ENCODE data around the gene ADAMTSL3.

ADAMTSL3 gene

GRCh38 chr15:83769411-83769999 is 115.6 kb downstream of the ADAMTSL3 start:
- DNase-seq (no peak), ATAC-seq (replicated peaks) (no peak)
- no peaks in the 10 kb centered on the region for H3K36me3 Mint-ChIP-seq
- peaks cover 0 to 2% of the 10 kb centered on the region in 2 donors for H3K9me3 Mint-ChIP-seq
- no peak overlapping the region for H3K27ac Mint-ChIP-seq
- H3K27me3 Mint-ChIP-seq = no peaks in the 10 kb centered on the region
- no peak overlapping the region for H3K4me3 Mint-ChIP-seq
- H3K4me1 Mint-ChIP-seq = no peaks in the 10 kb centered on the region

- DNase-seq (no peak), ATAC-seq (replicated peaks) (no peak)
- Mint-ChIP-seq H3K36me3 (no peaks in the 10 kb centered on the region), H3K4me1 (no peaks in the 10 kb centered on the region), H3K9me3 (peaks cover 0 to 8% of the 10 kb centered on the region in 2 donors), H3K4me3 (no peak overlapping the region), H3K27ac (no peak overlapping the region), H3K27me3 (peaks cover 0 to 3% of the 10 kb centered on the region in 2 donors)
Observed at GRCh38 chr15:83775738-83776137, 121.8 kb downstream of the ADAMTSL3 start.

DNA sequence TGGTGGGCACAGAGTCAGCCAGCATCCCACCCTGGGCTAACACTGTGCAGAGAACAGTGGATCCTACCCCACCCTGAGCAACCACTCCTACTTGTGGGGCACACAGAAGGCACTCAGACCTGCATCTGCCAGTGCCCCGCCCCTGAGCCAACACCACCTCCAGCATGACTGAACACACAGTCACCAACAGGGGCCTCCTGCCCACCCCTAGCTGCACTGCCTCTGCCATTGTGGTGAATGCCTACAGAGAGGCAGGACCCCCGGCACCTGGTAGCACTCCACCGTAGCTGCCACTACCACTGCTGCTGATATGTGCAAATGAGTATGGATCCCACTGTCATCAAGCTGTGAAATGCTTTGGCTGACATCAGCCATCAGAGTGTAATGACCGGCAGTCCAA is 123.1 kb downstream of the ADAMTSL3 start:
- peaks cover 0 to 8% of the 10 kb centered on the region in 2 donors for H3K9me3 Mint-ChIP-seq
- DNase-seq = no peak
- no peak overlapping the region for H3K4me3 Mint-ChIP-seq
- H3K4me1 Mint-ChIP-seq = no peaks in the 10 kb centered on the region
- ATAC-seq (replicated peaks) = no peak
- H3K27ac Mint-ChIP-seq = no peak overlapping the region
- H3K36me3 Mint-ChIP-seq = no peaks in the 10 kb centered on the region
- peaks cover 0 to 3% of the 10 kb centered on the region in 2 donors for H3K27me3 Mint-ChIP-seq

GRCh38 chr15:83783227-83783626 is 129.3 kb downstream of the ADAMTSL3 start:
- no peak overlapping the region for H3K27ac Mint-ChIP-seq
- no peaks in the 10 kb centered on the region for H3K36me3 Mint-ChIP-seq
- no peaks in the 10 kb centered on the region for H3K4me1 Mint-ChIP-seq
- no peak for ATAC-seq (replicated peaks)
- peaks cover 0 to 3% of the 10 kb centered on the region in 2 donors for H3K27me3 Mint-ChIP-seq
- no peak overlapping the region for H3K4me3 Mint-ChIP-seq
- no peak for DNase-seq
- H3K9me3 Mint-ChIP-seq = peaks cover 0 to 7% of the 10 kb centered on the region in 2 donors

DNA sequence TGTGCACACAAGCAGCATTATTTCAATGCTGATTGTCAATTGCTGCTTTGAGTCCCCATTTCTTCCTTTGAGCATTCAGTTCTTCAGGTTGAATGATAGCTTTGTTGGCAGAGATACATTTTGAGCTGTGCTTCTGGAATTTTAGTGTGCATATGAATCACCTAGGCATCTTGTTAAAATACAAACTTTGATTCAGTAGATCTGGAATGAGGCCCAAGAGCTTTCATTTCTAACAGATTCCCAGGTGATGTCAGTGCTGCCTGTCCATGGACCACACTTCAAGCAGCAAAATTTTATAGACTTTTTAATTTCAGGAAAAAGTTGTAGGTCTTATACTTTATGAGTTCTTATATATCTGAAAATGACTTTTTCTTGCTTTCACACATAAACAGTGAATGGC is 131.1 kb downstream of the ADAMTSL3 start:
- no peaks in the 10 kb centered on the region for H3K27me3 Mint-ChIP-seq
- no peak overlapping the region for H3K4me3 Mint-ChIP-seq
- no peak for DNase-seq
- H3K4me1 Mint-ChIP-seq = no peaks in the 10 kb centered on the region
- no peaks in the 10 kb centered on the region for H3K36me3 Mint-ChIP-seq
- H3K27ac Mint-ChIP-seq = no peak overlapping the region
- no peak for ATAC-seq (replicated peaks)
- peaks cover 0 to 1% of the 10 kb centered on the region in 2 donors for H3K9me3 Mint-ChIP-seq

- ATAC-seq (replicated peaks) (no peak), DNase-seq (no peak)
- no peaks in the 10 kb centered on the region for H3K4me1 Mint-ChIP-seq
- H3K27ac Mint-ChIP-seq = no peak overlapping the region
- no peak overlapping the region for H3K4me3 Mint-ChIP-seq
- H3K27me3 Mint-ChIP-seq = no peaks in the 10 kb centered on the region
- no peaks in the 10 kb centered on the region for H3K36me3 Mint-ChIP-seq
- H3K9me3 Mint-ChIP-seq = no peaks in the 10 kb centered on the region
Observed at GRCh38 chr15:83786336-83786735, 132.4 kb downstream of the ADAMTSL3 start.

GRCh38 chr15:83793069-83793468 is 139.1 kb downstream of the ADAMTSL3 start:
- DNase-seq (no peak), ATAC-seq (replicated peaks) (no peak)
- Mint-ChIP-seq H3K4me1 (no peaks in the 10 kb centered on the region), H3K36me3 (no peaks in the 10 kb centered on the region), H3K9me3 (no peaks in the 10 kb centered on the region), H3K4me3 (no peak overlapping the region), H3K27ac (no peak overlapping the region), H3K27me3 (no peaks in the 10 kb centered on the region)

GRCh38 chr15:83794209-83794608 is 140.3 kb downstream of the ADAMTSL3 start:
- DNase-seq (no peak), ATAC-seq (replicated peaks) (no peak)
- Mint-ChIP-seq H3K9me3 (no peaks in the 10 kb centered on the region), H3K27me3 (no peaks in the 10 kb centered on the region), H3K4me3 (no peak overlapping the region), H3K4me1 (no peaks in the 10 kb centered on the region), H3K27ac (no peak overlapping the region), H3K36me3 (no peaks in the 10 kb centered on the region)

- H3K9me3 Mint-ChIP-seq = peaks cover 6% of the 10 kb centered on the region in 2 donors
- no peak for DNase-seq
- no peak overlapping the region for H3K27ac Mint-ChIP-seq
- ATAC-seq (replicated peaks) = no peak
- no peaks in the 10 kb centered on the region for H3K4me1 Mint-ChIP-seq
- no peaks in the 10 kb centered on the region for H3K27me3 Mint-ChIP-seq
- no peaks in the 10 kb centered on the region for H3K36me3 Mint-ChIP-seq
- H3K4me3 Mint-ChIP-seq = no peak overlapping the region
Observed at GRCh38 chr15:83809345-83809744, 155.4 kb downstream of the ADAMTSL3 start.

- Mint-ChIP-seq H3K4me1 (no peaks in the 10 kb centered on the region), H3K4me3 (no peak overlapping the region), H3K27me3 (peaks cover 0 to 4% of the 10 kb centered on the region in 2 donors), H3K36me3 (no peaks in the 10 kb centered on the region), H3K27ac (no peak overlapping the region), H3K9me3 (peaks cover 6% of the 10 kb centered on the region in 2 donors)
- no peak for DNase-seq
- no peak for ATAC-seq (replicated peaks)
Observed at GRCh38 chr15:83810110-83810509, 156.2 kb downstream of the ADAMTSL3 start.

DNA sequence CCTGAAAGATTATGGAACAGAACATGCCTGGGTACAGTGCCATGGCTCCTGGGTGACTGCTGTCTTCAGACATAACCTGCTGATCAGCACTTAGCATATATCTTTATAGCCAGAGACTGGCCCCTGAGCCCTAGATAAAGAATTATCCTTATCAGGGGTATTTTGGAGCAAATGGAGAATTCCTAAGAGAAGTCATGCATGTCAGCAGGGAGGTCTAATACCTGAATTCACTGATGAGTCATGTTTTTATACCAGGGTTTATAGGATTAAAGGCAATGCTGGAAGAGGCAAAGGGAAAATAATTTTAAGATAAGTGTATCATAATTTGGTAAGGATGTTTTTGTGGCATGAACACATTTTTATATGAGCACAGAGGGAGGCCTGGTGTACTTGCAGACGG is 159.8 kb downstream of the ADAMTSL3 start:
- no peak for DNase-seq
- H3K4me3 Mint-ChIP-seq = no peak overlapping the region
- no peak for ATAC-seq (replicated peaks)
- no peak overlapping the region for H3K27ac Mint-ChIP-seq
- peaks cover 0 to 5% of the 10 kb centered on the region in 2 donors for H3K27me3 Mint-ChIP-seq
- no peaks in the 10 kb centered on the region for H3K36me3 Mint-ChIP-seq
- H3K9me3 Mint-ChIP-seq = no peaks in the 10 kb centered on the region
- H3K4me1 Mint-ChIP-seq = no peaks in the 10 kb centered on the region

GRCh38 chr15:83815506-83815905 is 161.6 kb downstream of the ADAMTSL3 start:
- no peaks in the 10 kb centered on the region for H3K36me3 Mint-ChIP-seq
- H3K27ac Mint-ChIP-seq = no peak overlapping the region
- peaks cover 0 to 5% of the 10 kb centered on the region in 2 donors for H3K27me3 Mint-ChIP-seq
- no peak for DNase-seq
- H3K9me3 Mint-ChIP-seq = no peaks in the 10 kb centered on the region
- H3K4me1 Mint-ChIP-seq = no peaks in the 10 kb centered on the region
- no peak for ATAC-seq (replicated peaks)
- H3K4me3 Mint-ChIP-seq = no peak overlapping the region

- no peaks in the 10 kb centered on the region for H3K36me3 Mint-ChIP-seq
- no peaks in the 10 kb centered on the region for H3K9me3 Mint-ChIP-seq
- ATAC-seq (replicated peaks) = no peak
- peaks cover 0 to 5% of the 10 kb centered on the region in 2 donors for H3K27me3 Mint-ChIP-seq
- DNase-seq = no peak
- no peak overlapping the region for H3K4me3 Mint-ChIP-seq
- no peaks in the 10 kb centered on the region for H3K4me1 Mint-ChIP-seq
- H3K27ac Mint-ChIP-seq = no peak overlapping the region
Observed at GRCh38 chr15:83816124-83816883, 162.4 kb downstream of the ADAMTSL3 start.

DNA sequence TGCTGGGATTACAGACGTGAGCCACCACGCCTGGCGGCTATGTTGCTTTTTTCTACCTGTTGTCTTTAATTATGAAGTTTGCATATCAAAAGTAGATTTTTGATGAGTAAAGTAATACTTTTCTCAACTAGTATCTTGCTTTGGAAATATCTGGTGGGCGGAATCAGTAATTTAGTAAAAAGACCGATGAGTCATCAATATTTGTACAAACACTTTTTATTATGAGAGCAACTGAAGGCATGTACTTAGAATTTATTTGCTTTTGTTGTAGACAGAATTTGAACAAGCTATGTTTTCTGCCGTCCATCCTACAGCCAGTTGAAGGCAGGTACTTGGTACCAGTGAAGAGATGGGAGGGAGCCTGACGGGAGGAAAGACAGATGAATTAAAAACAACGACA is 164.7 kb downstream of the ADAMTSL3 start:
- Mint-ChIP-seq H3K9me3 (peaks cover 0 to 3% of the 10 kb centered on the region in 2 donors), H3K4me3 (no peak overlapping the region), H3K4me1 (no peaks in the 10 kb centered on the region), H3K27me3 (peaks cover 0 to 5% of the 10 kb centered on the region in 2 donors), H3K27ac (no peak overlapping the region), H3K36me3 (peaks cover 0 to 3% of the 10 kb centered on the region in 2 donors)
- no peak for ATAC-seq (replicated peaks)
- no peak for DNase-seq

- DNase-seq = no peak
- H3K36me3 Mint-ChIP-seq = no peaks in the 10 kb centered on the region
- H3K27ac Mint-ChIP-seq = no peak overlapping the region
- H3K4me3 Mint-ChIP-seq = no peak overlapping the region
- peaks cover 0 to 2% of the 10 kb centered on the region in 2 donors for H3K9me3 Mint-ChIP-seq
- no peaks in the 10 kb centered on the region for H3K27me3 Mint-ChIP-seq
- H3K4me1 Mint-ChIP-seq = no peaks in the 10 kb centered on the region
- no peak for ATAC-seq (replicated peaks)
Observed at GRCh38 chr15:83830381-83830780, 176.5 kb downstream of the ADAMTSL3 start.

All from stimulated activated naive B cell treated with anti-CD40 and anti-IgM and Interleukin-4, amounts not matched to agents 10 μg/mL and 1 μg/mL and 100 μg/mL, for 72 hours (primary cell).